ENCODE results near the gene ERFE.
"Not testable (repeated sequence)": the region's sequence is repeated elsewhere in the genome, so short reads cannot be mapped to it uniquely, and the experiment has no call there.

ERFE gene, protein sequence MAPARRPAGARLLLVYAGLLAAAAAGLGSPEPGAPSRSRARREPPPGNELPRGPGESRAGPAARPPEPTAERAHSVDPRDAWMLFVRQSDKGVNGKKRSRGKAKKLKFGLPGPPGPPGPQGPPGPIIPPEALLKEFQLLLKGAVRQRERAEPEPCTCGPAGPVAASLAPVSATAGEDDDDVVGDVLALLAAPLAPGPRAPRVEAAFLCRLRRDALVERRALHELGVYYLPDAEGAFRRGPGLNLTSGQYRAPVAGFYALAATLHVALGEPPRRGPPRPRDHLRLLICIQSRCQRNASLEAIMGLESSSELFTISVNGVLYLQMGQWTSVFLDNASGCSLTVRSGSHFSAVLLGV

DNA sequence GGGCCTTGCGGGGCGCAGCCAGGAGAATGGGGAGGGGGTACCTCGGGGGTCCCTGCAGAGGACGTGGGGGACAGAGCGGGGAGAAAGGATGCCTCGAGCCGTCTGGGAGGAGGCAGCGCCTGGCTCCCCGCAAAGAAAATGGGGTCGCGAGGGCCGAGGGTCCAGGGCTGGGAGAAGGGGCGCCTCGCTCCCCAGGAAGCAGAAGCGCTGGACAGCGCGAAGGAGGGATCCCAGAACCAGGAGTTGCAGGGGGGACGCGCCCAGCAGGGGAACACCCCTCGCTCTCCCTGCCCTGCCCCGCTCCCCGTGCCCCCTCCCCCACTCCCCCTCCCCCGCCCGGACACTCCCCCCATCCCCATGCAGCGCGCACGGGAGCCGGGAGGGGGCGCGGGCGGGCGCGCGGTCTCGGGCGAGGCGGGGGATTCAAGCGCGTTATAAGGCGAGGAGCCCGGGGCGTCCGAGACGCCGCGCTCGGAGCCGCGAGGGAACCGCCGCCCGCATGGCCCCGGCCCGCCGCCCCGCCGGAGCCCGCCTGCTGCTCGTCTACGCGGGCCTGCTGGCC is at the start of gene ERFE:
TSS of gene ERFE (plus strand) at position 462 of the 562 bp plus-strand sequence. CDS start at position 500, 38 bp downstream.
- H3K4me1 ChIP-seq (ENCODE audit: control insufficient read depth in 1 of 2, insufficient read depth in 1 of 2, low read depth in 1 of 2, low read length in 1 of 2): peaks cover 2 to 12% of the 10 kb centered on the region in 2 experiments
- H3K27me3 ChIP-seq: peaks cover 77% of the 10 kb centered on the region
- H3K36me3 ChIP-seq: no peaks in the 10 kb centered on the region
- no peak within 1 kb of the TSS for H3K27ac ChIP-seq
- TF ChIP-seq, protein P1, sequence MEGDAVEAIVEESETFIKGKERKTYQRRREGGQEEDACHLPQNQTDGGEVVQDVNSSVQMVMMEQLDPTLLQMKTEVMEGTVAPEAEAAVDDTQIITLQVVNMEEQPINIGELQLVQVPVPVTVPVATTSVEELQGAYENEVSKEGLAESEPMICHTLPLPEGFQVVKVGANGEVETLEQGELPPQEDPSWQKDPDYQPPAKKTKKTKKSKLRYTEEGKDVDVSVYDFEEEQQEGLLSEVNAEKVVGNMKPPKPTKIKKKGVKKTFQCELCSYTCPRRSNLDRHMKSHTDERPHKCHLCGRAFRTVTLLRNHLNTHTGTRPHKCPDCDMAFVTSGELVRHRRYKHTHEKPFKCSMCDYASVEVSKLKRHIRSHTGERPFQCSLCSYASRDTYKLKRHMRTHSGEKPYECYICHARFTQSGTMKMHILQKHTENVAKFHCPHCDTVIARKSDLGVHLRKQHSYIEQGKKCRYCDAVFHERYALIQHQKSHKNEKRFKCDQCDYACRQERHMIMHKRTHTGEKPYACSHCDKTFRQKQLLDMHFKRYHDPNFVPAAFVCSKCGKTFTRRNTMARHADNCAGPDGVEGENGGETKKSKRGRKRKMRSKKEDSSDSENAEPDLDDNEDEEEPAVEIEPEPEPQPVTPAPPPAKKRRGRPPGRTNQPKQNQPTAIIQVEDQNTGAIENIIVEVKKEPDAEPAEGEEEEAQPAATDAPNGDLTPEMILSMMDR (IDR thresholded peaks at IDR 0.05): no peak
- no peaks in the 10 kb centered on the region for H3K9me3 ChIP-seq
- peak within 1 kb of the TSS in 1 of 2 experiments; percentile 3 for H3K4me3 ChIP-seq (ENCODE audit: low read depth in 1 of 2, low read length in 1 of 2)

DNA sequence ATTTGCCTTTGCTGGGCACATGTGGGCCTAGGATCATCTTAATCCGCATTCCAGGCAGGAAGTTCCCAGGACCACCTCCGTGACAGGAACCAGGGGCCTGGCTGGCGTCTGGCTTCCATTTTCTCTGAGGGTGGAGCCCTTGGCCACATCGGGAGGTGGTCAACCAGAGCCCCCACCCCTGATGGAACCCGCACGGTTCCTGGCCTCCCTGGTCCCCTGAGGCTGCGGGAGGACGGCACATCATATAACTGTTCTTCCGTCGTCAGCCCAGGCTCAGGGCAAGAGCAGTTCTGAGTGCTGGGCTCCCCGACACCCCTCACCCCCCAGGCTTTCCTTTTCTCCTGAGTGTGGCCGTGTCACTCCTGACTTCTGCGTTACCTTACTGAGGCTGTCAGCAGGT is 45.2 kb upstream of the ERFE start:
- Histone ChIP-seq H3K4me1 (ENCODE audit: control insufficient read depth in 1 of 2, insufficient read depth in 1 of 2, low read depth in 1 of 2, low read length in 1 of 2) (no peaks in the 10 kb centered on the region), H3K9me3 (no peaks in the 10 kb centered on the region), H3K27me3 (peaks cover 13% of the 10 kb centered on the region), H3K4me3 (ENCODE audit: low read depth in 1 of 2, low read length in 1 of 2) (no peak overlapping the region), H3K36me3 (no peaks in the 10 kb centered on the region), H3K27ac (no peak overlapping the region)
- TF ChIP-seq, protein P1 (IDR thresholded peaks at IDR 0.05): no peak

DNA sequence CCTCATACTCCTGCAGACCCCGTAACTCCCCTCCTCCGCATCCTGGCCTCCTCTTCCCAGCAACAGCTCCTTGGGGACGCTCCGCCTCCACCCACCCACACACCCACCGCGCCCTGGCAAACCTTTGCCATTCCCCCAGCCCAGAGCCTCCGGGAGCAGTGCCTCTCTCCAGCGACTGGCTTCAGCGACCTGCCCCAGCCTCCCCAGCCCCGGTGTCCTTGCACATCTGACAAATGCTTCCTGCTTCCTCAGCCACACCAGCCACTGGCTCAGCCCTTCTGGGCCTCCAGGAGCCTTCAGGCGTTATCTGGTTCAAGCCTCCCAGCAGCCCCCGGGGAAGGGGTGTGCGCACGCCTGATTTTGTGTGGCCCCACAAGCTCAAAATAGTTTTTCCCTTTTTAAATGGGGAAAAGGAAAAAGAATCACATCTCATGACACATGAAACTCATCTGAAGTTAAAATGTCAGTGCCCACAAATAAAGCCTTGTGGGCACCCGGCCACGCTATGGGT is 44.4 kb upstream of the ERFE start:
- H3K27ac ChIP-seq: no peak overlapping the region
- no peaks in the 10 kb centered on the region for H3K36me3 ChIP-seq
- TF ChIP-seq, protein P1 (IDR thresholded peaks at IDR 0.05): no peak
- peaks cover 20% of the 10 kb centered on the region for H3K27me3 ChIP-seq
- H3K4me1 ChIP-seq (ENCODE audit: control insufficient read depth in 1 of 2, insufficient read depth in 1 of 2, low read depth in 1 of 2, low read length in 1 of 2): no peaks in the 10 kb centered on the region
- H3K9me3 ChIP-seq: no peaks in the 10 kb centered on the region
- no peak overlapping the region for H3K4me3 ChIP-seq (ENCODE audit: low read depth in 1 of 2, low read length in 1 of 2)

DNA sequence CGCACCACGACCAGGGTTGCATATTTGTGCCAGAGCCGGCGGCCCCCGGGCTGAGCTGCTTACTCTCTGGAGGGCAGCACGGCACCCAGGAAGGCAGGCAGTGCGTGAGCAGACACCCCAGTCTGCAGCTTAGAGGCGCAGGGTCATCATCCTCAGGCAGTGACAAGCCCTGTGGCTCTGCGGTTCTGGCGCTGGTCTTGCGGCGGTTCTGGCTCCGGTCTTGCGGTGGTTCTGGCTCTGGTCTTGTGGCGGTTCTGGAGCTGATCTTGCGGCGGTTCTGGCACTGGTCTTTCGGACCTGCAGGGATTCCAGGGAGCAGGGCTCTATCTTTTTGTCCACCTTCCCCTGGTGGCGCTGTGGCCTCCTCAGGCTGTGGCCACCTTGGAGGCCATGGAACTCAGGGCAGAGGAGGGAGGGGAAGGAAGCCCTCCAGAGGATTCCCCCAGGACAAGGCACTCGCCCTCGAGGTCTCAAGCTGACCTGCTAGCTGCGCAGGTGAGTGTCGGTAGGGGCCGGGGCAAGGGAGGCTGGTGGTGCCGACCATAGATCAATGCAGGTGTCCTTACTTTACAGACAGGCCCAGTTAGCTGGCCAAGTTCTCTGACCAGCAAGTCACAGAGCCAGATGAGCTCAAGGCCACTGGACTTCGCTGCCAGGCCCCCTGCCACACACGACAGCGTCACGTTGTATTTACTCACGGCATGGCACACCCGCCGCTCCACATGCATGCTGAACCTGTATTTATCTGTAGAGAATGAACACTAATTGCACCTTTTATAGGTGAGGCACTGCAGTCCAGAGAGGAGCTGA is 43.7 kb upstream of the ERFE start:
- peaks cover 27% of the 10 kb centered on the region for H3K27me3 ChIP-seq
- H3K9me3 ChIP-seq: no peaks in the 10 kb centered on the region
- H3K4me3 ChIP-seq (ENCODE audit: low read depth in 1 of 2, low read length in 1 of 2): no peak overlapping the region
- no peaks in the 10 kb centered on the region for H3K36me3 ChIP-seq
- H3K4me1 ChIP-seq (ENCODE audit: control insufficient read depth in 1 of 2, insufficient read depth in 1 of 2, low read depth in 1 of 2, low read length in 1 of 2): no peaks in the 10 kb centered on the region
- TF ChIP-seq, protein P1 (IDR thresholded peaks at IDR 0.05): no peak
- H3K27ac ChIP-seq: no peak overlapping the region

DNA sequence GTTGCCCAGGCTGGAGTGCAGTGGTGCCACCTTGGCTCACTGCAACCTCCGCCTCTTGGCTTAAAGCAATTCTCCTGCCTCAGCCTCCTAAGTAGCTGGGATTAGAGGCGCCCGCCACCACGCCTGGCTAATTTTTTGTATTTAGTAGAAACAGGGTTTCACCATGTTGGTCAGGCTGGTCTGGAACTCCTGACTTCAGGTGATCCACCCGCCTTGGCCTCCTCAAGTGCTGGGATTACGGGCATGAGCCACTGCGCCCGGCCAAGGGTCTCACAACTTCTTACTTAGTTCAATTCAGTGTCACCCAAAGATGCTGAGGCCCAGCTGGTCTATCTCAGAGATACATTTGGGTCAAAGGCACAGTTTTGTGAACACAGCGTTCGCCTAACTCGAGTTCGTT is 43.1 kb upstream of the ERFE start:
- H3K27me3 ChIP-seq: peaks cover 34% of the 10 kb centered on the region
- H3K9me3 ChIP-seq; H3K4me3 ChIP-seq (ENCODE audit: low read depth in 1 of 2, low read length in 1 of 2); H3K4me1 ChIP-seq (ENCODE audit: control insufficient read depth in 1 of 2, insufficient read depth in 1 of 2, low read depth in 1 of 2, low read length in 1 of 2); H3K36me3 ChIP-seq; H3K27ac ChIP-seq: not testable (repeated sequence)

Data from neutrophil (primary cell).